Esophagus muscularis mucosa (tissue), 4 donors: ENCODE data around the gene MRPL20. TPM values are rescaled to one million over a fixed set of nuclear protein-coding genes. Genes with fewer than 3 reads are reported as not detected.
"Not testable (repeated sequence)": the region's sequence is repeated elsewhere in the genome, so short reads cannot be mapped to it uniquely, and the experiment has no call there.

Experiments used
- DNase-seq: peaks from one replicate; pipeline ENCODE4 v3.0.0-alpha.2; 2017; ENCODE audit errors: extremely low spot score
- H3K27ac ChIP-seq, 4 donors: fragments of 200-600 bp; sonication (generic); replicated peaks in 1 of 4; 1 replicate in 3 of 4; 2 replicates in 1 of 4; pipeline ENCODE4 v1.5.1; 2016 to 2019; ENCODE audit warnings: mild to moderate bottlenecking in 1 of 4
- H3K27me3 ChIP-seq, 4 donors: fragments of 200-600 bp; sonication (generic); one replicate each; pipeline versions ENCODE4 v1.5.1 to v1.6.0; 2016 to 2019
- H3K36me3 ChIP-seq, 4 donors: fragments of 200-600 bp; sonication (generic); one replicate each; pipeline ENCODE4 v1.5.1; 2016 to 2019
- H3K4me1 ChIP-seq, 4 donors: fragments of 200-600 bp; sonication (generic); one replicate each; pipeline ENCODE4 v1.5.1; 2016 to 2019
- H3K4me3 ChIP-seq, 4 donors: fragments of 200-600 bp; sonication (generic); 1 replicate in 2 of 4; 2 replicates in 2 of 4; pipeline ENCODE4 v1.5.1; 2016 to 2019; ENCODE audit warnings: mild to moderate bottlenecking in 4 of 4, moderate library complexity in 1 of 4
- H3K9me3 ChIP-seq, 4 donors: fragments of 200-600 bp; sonication (generic); 1 replicate in 3 of 4; 2 replicates in 1 of 4; pipeline ENCODE4 v1.5.1; 2016 to 2019
- EP300 ChIP-seq: sonication (generic); formaldehyde crosslinking; IDR thresholded peaks from one replicate; pipeline ENCODE4 v1.6.1; 2017; ENCODE audit warnings: antibody characterized with exemption
- POLR2A ChIP-seq: fragments of 450-650 bp; IDR thresholded peaks from one replicate; pipeline ENCODE4 v1.6.1; 2017; ENCODE audit warnings: antibody characterized with exemption, moderate library complexity, mild to moderate bottlenecking, low read depth
- POLR2AphosphoS5 ChIP-seq, 2 donors: sonication (generic); formaldehyde crosslinking; IDR thresholded peaks; one replicate each; pipeline ENCODE4 v1.6.1; 2017; ENCODE audit warnings: antibody characterized with exemption in 2 of 2
- WGBS: methylation state at CpG from one replicate; pipeline ENCODE4 v1.1.5; 2018; 5-methylcytosine and 5-hydroxymethylcytosine counted together
- intact Hi-C: fragments of 100-400 bp; cut with DNase I; formaldehyde crosslinking; loops from one replicate; pipeline ENCODE4 v1.15.1; 2023
- total RNA-seq, 4 donors: library from RNA; depleted of rRNA; stranded (reverse); fragments of >200 nt; gene quantifications; one replicate each; pipeline versions ENCODE4 v1.1.0 to v1.2.1, GENCODE V29; 2016
- TF ChIP-seq, protein P1 (sequence below), 3 experiments: fragments of 200-600 bp in 2 of 3; fragments of 450-650 bp in 1 of 3; sonication (generic) in 2 of 3; IDR thresholded peaks; one replicate each; pipeline ENCODE4 v1.5.1; 2017 to 2019; ENCODE audit warnings: antibody characterized with exemption in 3 of 3, mild to moderate bottlenecking in 2 of 3, moderate library complexity in 1 of 3

MRPL20 gene
- total RNA-seq, 4 donors from 2014 or later, result 144 to 175 (median 155) TPM

DNA sequence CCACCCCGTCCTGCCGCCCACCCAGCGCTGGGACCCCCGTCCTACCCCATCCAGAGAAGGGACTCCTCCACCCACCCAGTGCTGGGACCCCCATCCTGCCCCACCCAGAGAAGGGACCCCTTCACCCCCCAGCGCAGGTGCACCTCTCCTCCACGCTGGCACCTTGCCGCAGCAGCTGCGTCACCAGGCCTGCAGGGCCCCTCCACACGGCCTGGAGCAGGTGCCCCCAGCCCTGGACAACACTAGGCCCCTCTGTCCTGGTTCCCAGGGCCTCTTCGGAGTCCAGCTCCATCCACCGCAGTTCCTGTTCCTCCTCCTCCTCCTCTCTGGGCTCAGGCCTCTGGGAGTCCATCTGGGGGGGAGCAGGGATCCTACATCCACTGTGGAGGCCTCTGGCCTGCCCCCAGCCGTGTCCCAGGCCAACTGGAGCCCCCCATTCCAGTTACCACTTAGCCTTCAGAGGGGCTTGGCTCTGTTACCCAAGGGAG lies 13.6 kb upstream of the MRPL20 start:
- DNase-seq, result no peak
- no peaks in the 10 kb centered on the region for H3K27me3 ChIP-seq
- no peaks in the 10 kb centered on the region for H3K9me3 ChIP-seq
- peak overlapping the region in 3 of 4 donors; percentile 57 to 77 (median 68) for H3K27ac ChIP-seq
- 63% methylated on average over 7 of the region's 12 CpGs for WGBS
- TF ChIP-seq POLR2A, result no peak
- TF ChIP-seq EP300, result no peak
- H3K36me3 ChIP-seq, result no peaks in the 10 kb centered on the region
- H3K4me1 ChIP-seq, result peaks cover 8 to 54% (median 34%) of the 10 kb centered on the region in 4 donors
- intact Hi-C loops, result no loop called here
- peak overlapping the region; percentile 53 to 62 (median 54) for H3K4me3 ChIP-seq

DNA sequence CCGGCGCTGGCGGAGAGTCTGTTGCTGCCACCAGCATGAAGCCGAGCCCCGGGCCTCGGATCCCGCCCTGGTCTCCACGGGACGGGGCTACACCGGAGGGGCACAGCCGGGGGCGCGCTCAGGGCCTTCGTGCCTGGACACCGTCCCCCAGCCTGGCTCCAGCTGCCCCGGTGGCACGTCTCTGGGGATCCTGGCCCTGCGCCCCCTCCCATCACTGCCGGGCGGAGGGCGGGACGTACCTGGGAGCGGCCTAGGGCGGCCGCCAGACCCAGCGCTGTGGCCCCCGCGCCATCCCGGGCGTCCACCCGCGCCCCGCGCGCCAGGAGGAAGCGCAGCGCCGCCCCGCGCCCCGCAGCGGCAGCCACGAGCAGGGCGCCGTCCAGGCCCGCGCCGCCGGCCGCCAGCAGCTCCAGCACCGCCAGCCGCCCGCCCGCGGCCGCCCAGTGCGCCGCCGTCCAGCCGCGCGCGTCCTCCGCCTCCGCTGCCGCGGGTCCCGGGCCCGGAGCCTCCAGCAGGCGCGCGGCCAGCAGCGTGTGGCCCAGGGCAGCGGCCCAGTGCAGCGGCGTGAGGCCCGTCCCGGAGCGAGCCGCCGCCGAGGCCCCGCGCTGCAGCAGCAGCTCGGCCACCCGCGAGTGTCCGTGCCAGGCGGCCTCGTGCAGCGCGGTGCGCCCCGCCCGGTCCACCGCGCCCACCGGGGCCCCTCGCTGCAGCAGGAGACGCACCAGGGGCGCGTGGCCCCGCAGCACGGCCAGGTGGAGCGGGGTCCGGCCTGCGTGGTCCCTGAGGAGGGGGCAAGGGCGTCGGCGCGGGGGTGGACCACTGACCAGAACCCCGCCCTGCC lies 12.9 kb upstream of the MRPL20 start:
- intact Hi-C loops, result no loop called here
- no peaks in the 10 kb centered on the region for H3K36me3 ChIP-seq
- TF ChIP-seq POLR2A, result no peak
- TF ChIP-seq EP300, result no peak
- TF ChIP-seq, protein P1, sequence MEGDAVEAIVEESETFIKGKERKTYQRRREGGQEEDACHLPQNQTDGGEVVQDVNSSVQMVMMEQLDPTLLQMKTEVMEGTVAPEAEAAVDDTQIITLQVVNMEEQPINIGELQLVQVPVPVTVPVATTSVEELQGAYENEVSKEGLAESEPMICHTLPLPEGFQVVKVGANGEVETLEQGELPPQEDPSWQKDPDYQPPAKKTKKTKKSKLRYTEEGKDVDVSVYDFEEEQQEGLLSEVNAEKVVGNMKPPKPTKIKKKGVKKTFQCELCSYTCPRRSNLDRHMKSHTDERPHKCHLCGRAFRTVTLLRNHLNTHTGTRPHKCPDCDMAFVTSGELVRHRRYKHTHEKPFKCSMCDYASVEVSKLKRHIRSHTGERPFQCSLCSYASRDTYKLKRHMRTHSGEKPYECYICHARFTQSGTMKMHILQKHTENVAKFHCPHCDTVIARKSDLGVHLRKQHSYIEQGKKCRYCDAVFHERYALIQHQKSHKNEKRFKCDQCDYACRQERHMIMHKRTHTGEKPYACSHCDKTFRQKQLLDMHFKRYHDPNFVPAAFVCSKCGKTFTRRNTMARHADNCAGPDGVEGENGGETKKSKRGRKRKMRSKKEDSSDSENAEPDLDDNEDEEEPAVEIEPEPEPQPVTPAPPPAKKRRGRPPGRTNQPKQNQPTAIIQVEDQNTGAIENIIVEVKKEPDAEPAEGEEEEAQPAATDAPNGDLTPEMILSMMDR (IDR thresholded peaks at IDR 0.05), result peak in 2 of 3 experiments; percentile 29 to 30
- TF ChIP-seq POLR2AphosphoS5 (IDR thresholded peaks at IDR 0.05), result no peak
- no peaks in the 10 kb centered on the region for H3K9me3 ChIP-seq
- DNase-seq, result no peak
- H3K27me3 ChIP-seq, result no peaks in the 10 kb centered on the region
- H3K4me1 ChIP-seq, result peaks cover 8 to 52% (median 34%) of the 10 kb centered on the region in 4 donors
- H3K4me3 ChIP-seq, result peak overlapping the region; percentile 53 to 62 (median 54)
- no CpG with 5 or more reads among the region's 112 CpGs for WGBS
- peak overlapping the region; percentile 75 to 84 (median 76) for H3K27ac ChIP-seq

- TF ChIP-seq POLR2A (no peak), EP300 (no peak), POLR2AphosphoS5 (IDR thresholded peaks at IDR 0.05) (no peak)
- TF ChIP-seq, protein P1 (IDR thresholded peaks at IDR 0.05), result no peak
- intact Hi-C loops, result no loop called here
- Histone ChIP-seq H3K4me1 (peaks cover 8 to 52% (median 34%) of the 10 kb centered on the region in 4 donors), H3K36me3 (no peaks in the 10 kb centered on the region), H3K4me3 (peak overlapping the region; percentile 53 to 62 (median 54)), H3K27ac (peak overlapping the region; percentile 75 to 84 (median 76)), H3K27me3 (no peaks in the 10 kb centered on the region), H3K9me3 (no peaks in the 10 kb centered on the region)
- 98% methylated on average over 8 of the region's 21 CpGs for WGBS
- no peak for DNase-seq
Observed at GRCh38 chr1:1419363-1419812, 12.3 kb upstream of the MRPL20 start.

- TF ChIP-seq EP300, result no peak
- TF ChIP-seq POLR2A, result no peak
- no peak for TF ChIP-seq POLR2AphosphoS5 (IDR thresholded peaks at IDR 0.05)
- TF ChIP-seq, protein P1 (IDR thresholded peaks at IDR 0.05), result no peak
- Histone ChIP-seq H3K4me3 (peak overlapping the region in 1 of 4 donors; percentile 53), H3K4me1 (peaks cover 8 to 52% (median 34%) of the 10 kb centered on the region in 4 donors), H3K9me3 (no peaks in the 10 kb centered on the region), H3K36me3 (no peaks in the 10 kb centered on the region), H3K27me3 (no peaks in the 10 kb centered on the region), H3K27ac (peak overlapping the region; percentile 75 to 84 (median 76))
- DNase-seq, result no peak
- intact Hi-C loops, result no loop called here
- WGBS, result 92% methylated on average over 19 of the region's 26 CpGs
Observed at GRCh38 chr1:1418464-1419362, 11.6 kb upstream of the MRPL20 start.

DNA sequence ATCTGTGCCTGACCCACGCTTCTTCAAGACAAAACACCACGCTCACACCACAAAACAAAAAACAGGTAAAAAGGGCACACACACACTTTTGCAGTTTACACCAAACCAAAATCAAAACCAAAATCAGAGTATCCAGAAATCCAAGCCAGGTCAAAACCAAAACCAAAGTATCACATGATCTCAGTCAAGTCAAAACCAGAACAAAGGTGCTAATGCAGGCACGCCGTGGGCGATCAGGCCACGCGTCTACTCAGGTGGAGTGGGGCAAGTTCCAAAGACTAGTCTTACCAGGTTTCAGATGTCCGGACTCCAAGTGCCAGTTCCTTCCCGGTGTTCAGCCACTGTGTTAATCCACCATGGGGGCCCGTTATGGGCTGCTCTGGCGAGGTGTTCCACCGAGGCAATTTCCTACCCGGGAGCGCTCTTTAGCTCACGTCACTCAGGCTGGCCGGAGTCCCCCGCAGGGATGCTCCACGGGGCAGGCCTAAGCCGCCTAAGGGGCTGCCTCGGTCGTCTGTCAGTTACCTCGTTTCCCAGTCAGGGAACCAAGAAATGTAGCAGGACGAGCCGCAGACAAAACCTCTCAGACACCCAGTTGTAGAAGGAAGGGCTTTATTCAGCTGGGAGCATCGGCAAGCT lies 10.9 kb upstream of the MRPL20 start:
- DNase-seq, H3K27me3 ChIP-seq, H3K36me3 ChIP-seq, H3K9me3 ChIP-seq, H3K4me3 ChIP-seq, intact Hi-C loops, H3K27ac ChIP-seq: not testable (repeated sequence)
- 91% methylated on average over 19 of the region's 25 CpGs for WGBS
- peaks cover 8 to 52% (median 34%) of the 10 kb centered on the region in 4 donors for H3K4me1 ChIP-seq

DNA sequence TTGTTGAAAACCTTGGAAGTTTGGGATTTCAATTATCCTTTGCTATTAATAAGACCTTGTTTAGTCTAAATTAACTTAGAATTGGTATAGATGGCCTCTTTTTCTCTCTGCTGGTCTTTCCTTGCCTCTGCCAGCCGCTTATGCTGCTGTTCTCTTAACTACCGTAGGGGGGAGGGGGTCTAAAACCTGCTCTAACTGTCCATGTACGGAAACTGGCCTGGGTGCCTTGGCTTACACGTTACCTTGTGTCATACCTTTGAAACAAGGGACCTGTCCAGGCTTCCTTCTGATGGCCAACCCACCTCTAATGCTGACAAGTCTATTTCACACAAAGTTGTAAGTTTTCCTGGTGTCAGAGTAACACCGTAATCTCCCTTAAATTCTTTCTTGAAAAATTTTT lies 10.3 kb upstream of the MRPL20 start:
- 80% methylated on average over 5 of the region's 5 CpGs for whole genome bisulfite sequencing
- H3K9me3 ChIP-seq, H3K4me3 ChIP-seq, H3K27me3 ChIP-seq, H3K36me3 ChIP-seq, DNase-seq, H3K27ac ChIP-seq, intact Hi-C loops: not testable (repeated sequence)
- H3K4me1 ChIP-seq, result peaks cover 8 to 46% (median 30%) of the 10 kb centered on the region in 4 donors
